GM12892 (cell line): ENCODE results near the gene MAG.

Experiments
- POLR2A ChIP-seq: IDR thresholded peaks from 2 replicates; pipeline ENCODE4 v1.6.1; 2011; ENCODE audit warnings: low read depth, low read length, control low read depth
- POLR2AphosphoS5 ChIP-seq: IDR thresholded peaks from 2 replicates; pipeline ENCODE4 v1.6.1; 2011; ENCODE audit warnings: low read depth, low read length, control low read depth
- TAF1 ChIP-seq: IDR thresholded peaks from 2 replicates; pipeline ENCODE4 v1.6.1; 2011; ENCODE audit warnings: low read depth, mild to moderate bottlenecking, control low read depth, low read length, borderline replicate concordance

- TF ChIP-seq POLR2AphosphoS5 (no peak), POLR2A (no peak), TAF1 (no peak)
Measured at GRCh38 chr19:35291259-35291658, 702 bp upstream of the MAG start.
